ENCODE results near the gene HS3ST2.

DNA sequence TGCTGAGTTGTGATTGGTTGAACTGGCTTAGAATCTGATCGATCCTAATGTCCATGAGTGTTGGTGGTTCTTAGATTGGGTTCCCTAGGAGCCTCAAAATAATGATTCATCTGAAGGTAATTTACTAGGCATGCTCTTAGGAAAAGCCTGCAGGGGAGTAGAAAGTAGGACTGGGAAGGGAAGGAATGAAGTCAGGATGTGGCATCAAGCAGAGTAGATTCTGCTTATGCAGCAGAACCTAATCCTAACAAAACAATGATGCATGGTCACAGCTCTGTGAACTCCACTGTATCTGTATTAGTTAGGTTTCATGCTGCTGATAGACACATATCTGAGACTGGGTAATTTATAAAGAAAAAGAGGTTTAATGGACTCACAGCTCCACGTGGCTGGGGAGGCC is 132.5 kb downstream of the HS3ST2 start:
- TF ChIP-seq CTCF (conservative IDR thresholded peaks at IDR 0.05; ENCODE audit: low read depth in 2 of 2) (no peak), EZH2 (IDR thresholded peaks at IDR 0.05; ENCODE audit: low read depth, unreplicated experiment) (no peak)

Data from GM23338 (cell line).